PFSK-1 (cell line): ENCODE results near the gene DLX1.

Experiments
- FOXP2 ChIP-seq: optimal IDR thresholded peaks from 2 replicates; pipeline ENCODE3; 2011; ENCODE audit warnings: borderline replicate concordance, control low read depth, inconsistent platforms; ENCODE audit not compliant: insufficient read depth; ENCODE audit errors: extremely low read length, extremely low read depth
- POLR2AphosphoS5 ChIP-seq: IDR thresholded peaks from 2 replicates; pipeline ENCODE4 v1.6.1; 2012; ENCODE audit warnings: low read depth, mild to moderate bottlenecking, control low read depth, low read length, moderate library complexity
- SIN3A ChIP-seq: IDR thresholded peaks from 2 replicates; pipeline ENCODE4 v1.6.1; 2012; ENCODE audit warnings: mild to moderate bottlenecking, low read length, moderate library complexity, borderline replicate concordance; ENCODE audit not compliant: insufficient read depth
- TAF1 ChIP-seq: IDR thresholded peaks from 2 replicates; pipeline ENCODE4 v1.6.1; 2012; ENCODE audit warnings: low read length, control low read depth, borderline replicate concordance; ENCODE audit not compliant: insufficient read depth
- TF ChIP-seq, protein P1 (sequence below), 2 experiments: IDR thresholded peaks; 2 replicates each; pipeline versions ENCODE4 v1.6.1 to v1.8.0; 2011 to 2012; ENCODE audit warnings: low read depth in 2 of 2, low read length in 2 of 2, control low read depth in 1 of 2, inconsistent platforms in 1 of 2, mild to moderate bottlenecking in 1 of 2, moderate library complexity in 1 of 2; ENCODE audit not compliant: insufficient read depth in 1 of 2

The DLX1 gene

DNA sequence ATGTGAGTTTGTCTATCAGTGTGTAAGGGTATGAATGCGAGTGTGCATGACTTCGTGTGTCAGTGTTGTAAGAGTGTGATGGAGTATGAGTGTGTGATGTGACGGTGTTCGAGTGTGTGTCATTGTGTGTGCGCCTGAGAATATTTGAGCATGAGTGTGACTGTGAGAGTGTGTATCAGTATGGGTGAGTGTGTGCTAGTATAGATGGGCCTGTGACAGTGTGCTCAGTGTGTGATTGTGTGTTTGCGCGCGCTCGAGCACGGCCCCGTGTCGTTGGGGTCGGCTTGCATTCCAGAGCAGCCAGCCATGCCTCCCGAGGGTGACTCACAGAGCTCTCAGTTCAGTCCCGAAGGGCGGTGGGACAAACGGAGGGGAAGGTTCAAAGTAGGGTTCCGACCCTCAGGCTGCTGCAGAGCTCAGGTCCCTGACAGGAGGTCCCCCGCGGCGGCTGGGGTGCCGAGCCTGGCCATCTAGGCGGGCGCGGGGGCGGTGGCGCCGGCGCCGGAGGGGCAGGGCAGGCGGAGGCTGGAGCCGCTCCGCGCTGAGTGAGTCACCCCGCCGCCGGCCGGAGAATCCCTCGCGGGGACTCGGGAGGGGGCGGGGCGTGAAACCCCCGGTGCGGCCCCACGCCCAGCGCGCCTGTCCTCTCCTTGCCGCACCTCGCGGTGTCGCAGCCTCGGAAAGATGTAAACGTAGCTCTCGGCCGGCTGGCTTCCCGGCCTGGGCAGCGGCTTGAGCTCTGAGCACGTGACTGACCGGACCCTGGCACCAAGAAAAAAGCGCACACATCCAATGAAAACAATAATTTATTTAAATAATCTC, 13.6 kb downstream of the DLX1 start:
- TF ChIP-seq, protein P1, sequence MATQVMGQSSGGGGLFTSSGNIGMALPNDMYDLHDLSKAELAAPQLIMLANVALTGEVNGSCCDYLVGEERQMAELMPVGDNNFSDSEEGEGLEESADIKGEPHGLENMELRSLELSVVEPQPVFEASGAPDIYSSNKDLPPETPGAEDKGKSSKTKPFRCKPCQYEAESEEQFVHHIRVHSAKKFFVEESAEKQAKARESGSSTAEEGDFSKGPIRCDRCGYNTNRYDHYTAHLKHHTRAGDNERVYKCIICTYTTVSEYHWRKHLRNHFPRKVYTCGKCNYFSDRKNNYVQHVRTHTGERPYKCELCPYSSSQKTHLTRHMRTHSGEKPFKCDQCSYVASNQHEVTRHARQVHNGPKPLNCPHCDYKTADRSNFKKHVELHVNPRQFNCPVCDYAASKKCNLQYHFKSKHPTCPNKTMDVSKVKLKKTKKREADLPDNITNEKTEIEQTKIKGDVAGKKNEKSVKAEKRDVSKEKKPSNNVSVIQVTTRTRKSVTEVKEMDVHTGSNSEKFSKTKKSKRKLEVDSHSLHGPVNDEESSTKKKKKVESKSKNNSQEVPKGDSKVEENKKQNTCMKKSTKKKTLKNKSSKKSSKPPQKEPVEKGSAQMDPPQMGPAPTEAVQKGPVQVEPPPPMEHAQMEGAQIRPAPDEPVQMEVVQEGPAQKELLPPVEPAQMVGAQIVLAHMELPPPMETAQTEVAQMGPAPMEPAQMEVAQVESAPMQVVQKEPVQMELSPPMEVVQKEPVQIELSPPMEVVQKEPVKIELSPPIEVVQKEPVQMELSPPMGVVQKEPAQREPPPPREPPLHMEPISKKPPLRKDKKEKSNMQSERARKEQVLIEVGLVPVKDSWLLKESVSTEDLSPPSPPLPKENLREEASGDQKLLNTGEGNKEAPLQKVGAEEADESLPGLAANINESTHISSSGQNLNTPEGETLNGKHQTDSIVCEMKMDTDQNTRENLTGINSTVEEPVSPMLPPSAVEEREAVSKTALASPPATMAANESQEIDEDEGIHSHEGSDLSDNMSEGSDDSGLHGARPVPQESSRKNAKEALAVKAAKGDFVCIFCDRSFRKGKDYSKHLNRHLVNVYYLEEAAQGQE (IDR thresholded peaks at IDR 0.05; ENCODE audit: insufficient read depth in 1 of 2, low read depth in 2 of 2, low read length in 2 of 2) = no peak
- TF ChIP-seq SIN3A (no peak), FOXP2 (no peak), POLR2AphosphoS5 (no peak), TAF1 (no peak)

DNA sequence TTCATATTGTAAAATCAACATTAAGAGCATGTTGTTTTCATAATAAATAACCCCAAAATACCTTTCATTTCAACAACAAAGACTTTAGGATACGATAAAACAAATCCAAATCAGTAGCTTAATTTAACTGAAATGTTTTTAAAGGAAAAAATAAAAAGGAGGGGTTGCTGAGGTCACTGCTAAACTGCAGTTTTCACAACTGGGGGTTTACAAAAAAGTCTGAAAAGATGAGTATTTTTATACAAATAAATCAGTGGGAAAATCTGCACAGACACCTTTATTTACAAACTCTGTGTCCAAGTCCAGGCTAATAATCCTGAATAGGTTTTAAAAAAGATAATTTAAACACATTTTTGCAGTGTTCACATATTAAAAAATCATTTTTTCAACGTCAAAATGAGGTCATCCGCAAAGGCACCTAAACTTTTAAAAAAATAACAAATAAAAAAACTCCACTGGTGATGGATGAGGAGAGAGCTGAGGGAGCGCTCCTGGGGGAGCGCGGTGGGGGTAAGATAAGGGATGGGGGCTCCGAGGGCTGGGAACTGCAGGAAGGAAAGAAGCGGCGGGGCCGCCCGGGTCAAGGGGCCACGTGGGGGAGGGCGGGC, 14.3 kb downstream of the DLX1 start:
- TF ChIP-seq SIN3A = no peak
- no peak for TF ChIP-seq FOXP2
- TF ChIP-seq, protein P1 (IDR thresholded peaks at IDR 0.05; ENCODE audit: insufficient read depth in 1 of 2, low read depth in 2 of 2, low read length in 2 of 2) = no peak
- TF ChIP-seq TAF1 = no peak
- no peak for TF ChIP-seq POLR2AphosphoS5

DNA sequence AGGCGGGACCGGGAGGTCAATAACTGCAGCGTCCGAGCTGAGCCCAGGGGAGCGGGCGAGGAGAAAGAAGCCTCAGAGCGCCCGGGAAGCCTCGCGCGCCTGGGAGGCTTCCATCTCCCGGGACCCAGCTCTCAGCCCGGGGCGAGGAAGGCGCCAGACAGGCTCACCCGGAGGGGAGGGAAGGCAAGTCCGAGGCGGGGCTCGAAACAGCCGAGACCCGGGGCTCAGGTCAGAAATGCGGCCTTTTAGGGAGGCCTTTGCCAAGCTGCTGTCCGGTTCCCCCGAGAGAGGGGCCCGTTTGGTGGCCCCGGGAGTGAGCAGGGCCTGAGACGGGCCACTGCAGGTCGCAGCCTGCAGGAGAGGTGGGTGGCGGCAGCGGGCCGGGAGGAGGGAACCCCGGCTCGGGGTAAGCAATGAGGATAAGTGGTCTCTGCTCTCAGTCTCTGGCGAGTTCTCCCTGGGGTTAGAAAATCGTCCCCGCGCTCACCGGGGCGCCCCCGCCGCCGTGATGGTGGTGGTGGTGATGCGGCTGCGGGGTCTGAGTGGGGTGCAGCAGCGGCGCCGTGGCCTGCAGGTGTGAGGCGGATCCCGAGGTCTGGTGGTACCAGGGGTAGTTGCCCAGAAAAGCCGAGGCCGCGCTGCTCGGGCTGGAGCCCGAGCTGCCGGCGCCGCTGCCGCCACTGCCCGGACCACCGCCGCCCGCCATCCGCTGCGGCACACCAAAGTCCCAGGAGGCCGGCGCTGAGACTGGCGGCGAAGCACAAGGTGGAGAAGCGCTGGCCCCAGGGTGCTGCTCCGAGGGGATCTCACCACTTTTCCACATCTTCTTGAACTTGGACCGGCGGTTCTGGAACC, 15.0 kb downstream of the DLX1 start:
- TF ChIP-seq TAF1 = no peak
- no peak for TF ChIP-seq FOXP2
- TF ChIP-seq POLR2AphosphoS5 = no peak
- TF ChIP-seq, protein P1 (IDR thresholded peaks at IDR 0.05; ENCODE audit: insufficient read depth in 1 of 2, low read depth in 2 of 2, low read length in 2 of 2) = no peak
- TF ChIP-seq SIN3A = no peak

DNA sequence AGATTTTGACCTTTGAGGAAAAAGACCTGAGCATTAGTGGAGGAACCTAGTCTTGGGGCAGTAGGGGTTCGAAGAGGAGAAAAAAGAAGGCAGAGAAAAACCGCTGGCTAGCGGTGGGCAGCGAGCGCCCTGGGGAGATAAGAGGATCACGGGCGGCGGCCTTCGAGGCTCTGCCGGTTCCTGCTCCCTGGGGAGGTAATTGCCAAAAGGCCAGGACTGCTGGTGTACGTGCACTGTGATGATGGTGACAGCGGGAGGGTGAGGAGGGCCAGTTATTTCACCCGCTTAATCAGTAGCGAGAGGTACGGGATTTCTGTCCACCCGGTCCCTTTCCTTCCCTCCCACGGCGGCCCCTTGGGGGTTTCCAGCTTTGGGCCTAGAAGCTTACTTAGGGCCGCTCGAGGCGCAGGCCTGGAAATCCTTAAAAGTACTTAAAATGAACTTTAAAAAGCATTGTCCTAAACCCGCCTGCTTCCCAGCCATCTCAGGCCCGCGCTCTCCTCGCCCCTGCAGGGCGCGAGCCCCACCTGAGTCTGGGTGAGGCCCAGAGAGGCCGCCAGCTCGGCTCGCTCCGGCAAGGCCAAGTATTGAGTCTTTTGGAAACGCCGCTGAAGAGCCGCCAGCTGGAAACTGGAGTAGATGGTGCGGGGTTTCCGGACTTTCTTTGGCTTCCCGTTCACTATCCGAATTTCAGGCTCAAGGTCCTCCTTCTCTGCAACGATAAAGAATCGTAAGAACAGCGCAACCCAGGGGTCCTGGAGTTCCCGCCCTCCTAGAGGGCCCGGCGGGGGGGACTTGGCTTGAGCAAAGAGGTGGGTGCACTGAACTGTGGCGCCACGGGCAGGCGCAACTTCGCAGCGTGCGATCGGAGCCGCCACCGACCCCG, 15.9 kb downstream of the DLX1 start:
- TF ChIP-seq TAF1 = no peak
- TF ChIP-seq FOXP2 = no peak
- TF ChIP-seq SIN3A = no peak

DNA sequence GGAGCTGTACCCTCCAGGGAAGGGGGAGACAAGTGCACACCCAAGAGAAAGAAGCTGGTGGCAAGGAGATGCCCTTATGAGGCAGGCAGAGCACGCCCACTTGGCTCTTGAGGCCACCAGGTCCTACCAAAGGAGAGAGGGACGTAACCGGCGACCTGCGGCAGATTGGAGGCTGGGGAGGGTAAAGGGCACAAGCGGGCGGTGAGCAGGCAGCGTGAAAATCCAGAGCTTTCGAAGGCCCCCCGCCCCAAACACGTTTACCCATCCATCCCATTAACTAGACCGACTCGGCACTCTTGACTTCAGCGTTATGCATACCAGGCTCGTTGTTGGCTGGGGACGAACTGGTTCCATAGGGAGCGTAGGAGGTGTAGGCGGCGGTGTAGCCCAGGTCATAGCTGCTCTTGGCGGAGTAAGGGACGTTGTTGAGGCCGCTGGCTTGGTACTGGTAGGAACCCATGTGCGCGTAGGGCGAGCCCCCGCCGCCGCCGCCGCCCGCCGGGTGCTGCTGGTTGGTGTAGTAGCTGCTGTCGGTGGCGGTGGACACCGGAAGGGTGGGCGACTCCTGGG, 16.6 kb downstream of the DLX1 start:
- TF ChIP-seq, protein P1 (IDR thresholded peaks at IDR 0.05; ENCODE audit: insufficient read depth in 1 of 2, low read depth in 2 of 2, low read length in 2 of 2) = no peak
- TF ChIP-seq SIN3A (no peak), TAF1 (no peak), FOXP2 (no peak)
